HEK293 (cell line): Measurements from ENCODE around the gene KRT36.
A peak's percentile ranks its signal among the peaks of the same experiment; 100 is the strongest.

Experiments used
- CTCF ChIA-PET: fragments of 350-600 bp; formaldehyde crosslinking; extraction: SDS; loops from one replicate; lab custom pipeline; 2021; ENCODE audit warnings: antibody characterized with exemption; lab: Yijun Ruan, JAX
- POLR2A ChIA-PET: fragments of 300-600 bp; formaldehyde crosslinking; extraction: SDS; loops from one replicate; lab custom pipeline; 2020; ENCODE audit warnings: antibody characterized with exemption, inconsistent platforms; lab: Yijun Ruan, JAX
- H3K27ac ChIP-seq: fragments of 200-500 bp; sonication (Bioruptor generic); 2 replicates; pipeline ENCODE4 v1.5.1; 2014; ENCODE audit warnings: low read depth, low read length, control low read depth, inconsistent platforms; ENCODE audit errors: extremely low read depth
- H3K36me3 ChIP-seq, 2 experiments: fragments of 200-500 bp in 1 of 2; sonication (Bioruptor generic) in 1 of 2; 1 replicate in 1 of 2; 2 replicates in 1 of 2; pipeline ENCODE4 v1.5.1; 2014 to 2017; ENCODE audit warnings: inconsistent platforms in 2 of 2, low read length in 2 of 2; ENCODE audit not compliant: control insufficient read depth in 2 of 2, insufficient read depth in 1 of 2
- H3K4me1 ChIP-seq: fragments of 200-500 bp; sonication (Bioruptor generic); 2 replicates; pipeline ENCODE4 v1.5.1; 2014; ENCODE audit warnings: mild to moderate bottlenecking, low read length, inconsistent platforms; ENCODE audit not compliant: control insufficient read depth, insufficient read depth
- H3K4me3 ChIP-seq: 2 replicates; pipeline ENCODE4 v1.5.1; 2011; ENCODE audit warnings: low read depth, mild to moderate bottlenecking, control low read depth, low read length, moderate library complexity
- H3K9me3 ChIP-seq: fragments of 200-500 bp; sonication (Bioruptor generic); 2 replicates; pipeline ENCODE4 v1.5.1; 2014; ENCODE audit warnings: low read depth, low read length, inconsistent platforms; ENCODE audit not compliant: control insufficient read depth, insufficient read depth
- GLI4 ChIP-seq: fragments of 450-650 bp; formaldehyde crosslinking; IDR thresholded peaks from 2 replicates; pipeline ENCODE4 v1.5.1; 2016; ENCODE audit warnings: missing biosample characterization, missing genetic modification characterization
- GLIS1 ChIP-seq: fragments of 450-650 bp; formaldehyde crosslinking; IDR thresholded peaks from 2 replicates; pipeline ENCODE4 v1.5.1; 2016; ENCODE audit warnings: missing biosample characterization, missing genetic modification characterization
- HOXC10 ChIP-seq: sonication (generic); formaldehyde crosslinking; IDR thresholded peaks from 2 replicates; pipeline ENCODE4 v1.8.1; 2023; ENCODE audit warnings: mild to moderate bottlenecking, missing genetic modification reagents
- MYNN ChIP-seq: fragments of 450-650 bp; formaldehyde crosslinking; IDR thresholded peaks from 2 replicates; pipeline ENCODE4 v1.5.1; 2016; ENCODE audit warnings: missing biosample characterization, missing genetic modification characterization, borderline replicate concordance
- SETDB1 ChIP-seq: IDR thresholded peaks from one replicate; pipeline ENCODE4 v1.6.1; 2017; ENCODE audit warnings: mild to moderate bottlenecking, low read length, moderate library complexity, mixed read lengths; ENCODE audit not compliant: insufficient read length
- SP7 ChIP-seq: fragments of 450-650 bp; formaldehyde crosslinking; IDR thresholded peaks from 2 replicates; pipeline ENCODE4 v1.5.1; 2016; ENCODE audit warnings: missing biosample characterization, missing genetic modification characterization
- TRIM28 ChIP-seq: IDR thresholded peaks from 2 replicates; pipeline ENCODE4 v1.6.1; 2011; ENCODE audit warnings: low read length, control low read depth, borderline replicate concordance
- ZBTB20 ChIP-seq: fragments of 450-650 bp; formaldehyde crosslinking; IDR thresholded peaks from 2 replicates; pipeline ENCODE4 v1.5.1; 2016; ENCODE audit warnings: missing biosample characterization, missing genetic modification characterization
- ZBTB21 ChIP-seq: fragments of 450-650 bp; formaldehyde crosslinking; IDR thresholded peaks from 2 replicates; pipeline ENCODE4 v1.5.1; 2017; ENCODE audit warnings: missing biosample characterization, missing genetic modification characterization
- ZFP69B ChIP-seq: fragments of 450-650 bp; formaldehyde crosslinking; IDR thresholded peaks from 2 replicates; pipeline ENCODE4 v1.5.1; 2016; ENCODE audit warnings: missing biosample characterization, missing genetic modification characterization
- ZNF114 ChIP-seq: fragments of 450-650 bp; formaldehyde crosslinking; IDR thresholded peaks from 2 replicates; pipeline ENCODE4 v1.5.0; 2017; ENCODE audit warnings: missing biosample characterization, missing genetic modification characterization
- ZNF202 ChIP-seq: fragments of 450-650 bp; formaldehyde crosslinking; IDR thresholded peaks from 2 replicates; pipeline ENCODE4 v1.5.1; 2016; ENCODE audit warnings: missing biosample characterization, missing genetic modification characterization, borderline replicate concordance
- ZNF324 ChIP-seq: fragments of 450-650 bp; formaldehyde crosslinking; IDR thresholded peaks from 2 replicates; pipeline ENCODE4 v1.5.1; 2016; ENCODE audit warnings: missing biosample characterization, missing genetic modification characterization
- ZNF354C ChIP-seq: fragments of 450-650 bp; formaldehyde crosslinking; IDR thresholded peaks from 2 replicates; pipeline ENCODE4 v1.5.1; 2016; ENCODE audit warnings: missing biosample characterization, missing genetic modification characterization, low read depth, borderline replicate concordance
- ZNF416 ChIP-seq: fragments of 450-650 bp; formaldehyde crosslinking; IDR thresholded peaks from 2 replicates; pipeline ENCODE4 v1.5.1; 2016; ENCODE audit warnings: missing biosample characterization, missing genetic modification characterization
- ZNF560 ChIP-seq: fragments of 450-650 bp; formaldehyde crosslinking; IDR thresholded peaks from 2 replicates; pipeline ENCODE4 v1.5.1; 2017; ENCODE audit warnings: missing biosample characterization, missing genetic modification characterization, borderline replicate concordance
- ZNF596 ChIP-seq: fragments of 450-650 bp; IDR thresholded peaks from 2 replicates; pipeline ENCODE4 v1.5.0; 2018; ENCODE audit warnings: missing biosample characterization, mild to moderate bottlenecking, missing genetic modification characterization, moderate library complexity
- ZNF624 ChIP-seq: fragments of 450-650 bp; formaldehyde crosslinking; IDR thresholded peaks from 2 replicates; pipeline ENCODE4 v1.5.1; 2017; ENCODE audit warnings: missing biosample characterization, missing genetic modification characterization
- ZNF626 ChIP-seq: fragments of 450-650 bp; sonication (Bioruptor Pico); formaldehyde crosslinking; IDR thresholded peaks from 2 replicates; pipeline ENCODE4 v1.5.1; 2018; ENCODE audit warnings: missing biosample characterization, missing genetic modification characterization, inconsistent platforms
- ZNF658 ChIP-seq: fragments of 450-650 bp; formaldehyde crosslinking; IDR thresholded peaks from 2 replicates; pipeline ENCODE4; 2016; ENCODE audit warnings: missing biosample characterization, missing genetic modification characterization
- ZNF768 ChIP-seq: fragments of 450-650 bp; formaldehyde crosslinking; IDR thresholded peaks from 2 replicates; pipeline ENCODE4 v1.5.1; 2018; ENCODE audit warnings: missing biosample characterization, mild to moderate bottlenecking, missing genetic modification characterization
- ZNF791 ChIP-seq: fragments of 450-650 bp; formaldehyde crosslinking; IDR thresholded peaks from 2 replicates; pipeline ENCODE4 v1.5.1; 2016; ENCODE audit warnings: missing biosample characterization, missing genetic modification characterization
- ZNF792 ChIP-seq: fragments of 450-650 bp; formaldehyde crosslinking; IDR thresholded peaks from 2 replicates; pipeline ENCODE4 v1.5.1; 2016; ENCODE audit warnings: missing biosample characterization, missing genetic modification characterization
- ZNF843 ChIP-seq: fragments of 450-650 bp; formaldehyde crosslinking; IDR thresholded peaks from 2 replicates; pipeline ENCODE4 v1.5.1; 2016; ENCODE audit warnings: missing biosample characterization, missing genetic modification characterization
- TF ChIP-seq, protein P1 (sequence below): fragments of 450-650 bp; formaldehyde crosslinking; IDR thresholded peaks from 2 replicates; pipeline ENCODE4 v1.5.1; 2016; ENCODE audit warnings: missing biosample characterization, missing genetic modification characterization
- TF ChIP-seq, protein P2 (sequence below): fragments of 450-650 bp; formaldehyde crosslinking; IDR thresholded peaks from 2 replicates; pipeline ENCODE4 v1.5.1; 2017; ENCODE audit warnings: missing biosample characterization, missing genetic modification characterization
- TF ChIP-seq, protein P3 (sequence below): fragments of 450-650 bp; formaldehyde crosslinking; IDR thresholded peaks from 2 replicates; pipeline ENCODE4 v1.5.1; 2016; ENCODE audit warnings: missing biosample characterization, missing genetic modification characterization

Gene KRT36

DNA sequence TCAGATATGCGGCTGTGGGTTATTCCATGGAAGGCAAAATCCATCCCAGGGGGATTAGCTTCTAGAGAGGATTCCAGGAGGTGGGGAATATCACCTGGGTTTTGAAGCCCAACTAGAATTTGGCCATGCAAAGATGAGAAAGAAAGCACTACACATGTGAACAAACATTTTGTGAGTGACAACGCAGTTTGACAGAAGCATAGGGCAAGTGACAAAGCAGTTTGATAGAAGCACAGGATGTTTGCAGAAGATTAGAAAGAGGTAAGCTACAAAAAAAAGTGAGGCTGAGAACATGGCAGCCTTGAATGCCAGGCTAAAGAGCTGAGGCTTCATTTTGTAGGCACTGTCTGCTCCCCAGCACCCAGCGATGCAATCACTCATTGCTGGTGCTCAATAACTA lies 36.6 kb downstream of the KRT36 start:
- Histone ChIP-seq H3K9me3 (no peaks in the 10 kb centered on the region), H3K27ac (no peak overlapping the region), H3K4me1 (no peaks in the 10 kb centered on the region), H3K36me3 (no peaks in the 10 kb centered on the region), H3K4me3 (no peak overlapping the region)
- TF ChIP-seq, protein P1, sequence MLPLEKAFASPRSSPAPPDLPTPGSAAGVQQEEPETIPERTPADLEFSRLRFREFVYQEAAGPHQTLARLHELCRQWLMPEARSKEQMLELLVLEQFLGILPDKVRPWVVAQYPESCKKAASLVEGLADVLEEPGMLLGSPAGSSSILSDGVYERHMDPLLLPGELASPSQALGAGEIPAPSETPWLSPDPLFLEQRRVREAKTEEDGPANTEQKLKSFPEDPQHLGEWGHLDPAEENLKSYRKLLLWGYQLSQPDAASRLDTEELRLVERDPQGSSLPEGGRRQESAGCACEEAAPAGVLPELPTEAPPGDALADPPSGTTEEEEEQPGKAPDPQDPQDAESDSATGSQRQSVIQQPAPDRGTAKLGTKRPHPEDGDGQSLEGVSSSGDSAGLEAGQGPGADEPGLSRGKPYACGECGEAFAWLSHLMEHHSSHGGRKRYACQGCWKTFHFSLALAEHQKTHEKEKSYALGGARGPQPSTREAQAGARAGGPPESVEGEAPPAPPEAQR (tag by site-specific recombination), result no peak
- TF ChIP-seq ZNF202 (tag by site-specific recombination), result no peak
- no peak for TF ChIP-seq ZNF792 (tag by site-specific recombination)
- no peak for TF ChIP-seq ZNF114
- TF ChIP-seq GLI4 (tag by site-specific recombination), result no peak
- TF ChIP-seq ZNF416 (tag by site-specific recombination), result no peak
- no peak for TF ChIP-seq ZNF843 (tag by site-specific recombination)
- no peak for TF ChIP-seq ZNF354C (tag by site-specific recombination)
- no peak for TF ChIP-seq TRIM28
- TF ChIP-seq ZFP69B (tag by site-specific recombination), result no peak
- no peak for TF ChIP-seq ZNF624 (tag by site-specific recombination)
- TF ChIP-seq, protein P2, sequence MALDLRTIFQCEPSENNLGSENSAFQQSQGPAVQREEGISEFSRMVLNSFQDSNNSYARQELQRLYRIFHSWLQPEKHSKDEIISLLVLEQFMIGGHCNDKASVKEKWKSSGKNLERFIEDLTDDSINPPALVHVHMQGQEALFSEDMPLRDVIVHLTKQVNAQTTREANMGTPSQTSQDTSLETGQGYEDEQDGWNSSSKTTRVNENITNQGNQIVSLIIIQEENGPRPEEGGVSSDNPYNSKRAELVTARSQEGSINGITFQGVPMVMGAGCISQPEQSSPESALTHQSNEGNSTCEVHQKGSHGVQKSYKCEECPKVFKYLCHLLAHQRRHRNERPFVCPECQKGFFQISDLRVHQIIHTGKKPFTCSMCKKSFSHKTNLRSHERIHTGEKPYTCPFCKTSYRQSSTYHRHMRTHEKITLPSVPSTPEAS (tag by site-specific recombination), result no peak
- no peak for TF ChIP-seq GLIS1
- no peak for TF ChIP-seq ZNF658 (tag by site-specific recombination)
- no peak for TF ChIP-seq MYNN (tag by site-specific recombination)
- no peak for TF ChIP-seq ZNF596
- TF ChIP-seq ZBTB20 (tag by site-specific recombination), result no peak
- TF ChIP-seq ZNF768 (tag by site-specific recombination), result no peak
- ChIA-PET CTCF (interaction anchor here (0.9 to 2.2 kb wide), 2 partner anchors 97 to 210 kb away, joined by 3 to 7 read pairs; no protein-coding TSS in a partner anchor), POLR2A (no interaction called here)

DNA sequence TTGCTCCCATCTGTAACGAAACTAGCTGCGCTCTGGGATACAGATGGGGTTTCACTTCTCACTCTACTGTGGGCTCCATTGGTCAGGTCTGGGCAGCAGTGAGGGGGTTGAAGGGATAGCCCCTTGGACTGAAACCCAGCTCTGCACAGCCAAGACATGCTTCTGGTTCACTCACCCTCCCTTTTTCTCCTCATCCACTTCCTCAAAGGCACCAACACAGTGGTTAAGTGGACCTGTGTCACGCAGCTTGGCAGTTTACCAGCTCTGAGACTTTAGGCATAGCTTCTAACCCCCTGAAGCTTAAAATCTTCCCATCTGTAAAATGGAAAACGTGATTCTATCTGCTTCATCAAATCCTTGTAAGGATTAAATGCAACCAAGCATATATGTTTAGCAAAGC lies 37.4 kb downstream of the KRT36 start:
- H3K9me3 ChIP-seq, result no peaks in the 10 kb centered on the region
- TF ChIP-seq HOXC10 (CRISPR knock-in tag) (no peak), ZNF626 (no peak), ZNF791 (tag by site-specific recombination) (no peak), ZBTB21 (no peak)
- ChIA-PET CTCF (interaction anchor here (1.2 to 2.2 kb wide), 2 partner anchors 48 to 211 kb away, joined by 3 to 7 read pairs; no protein-coding TSS in a partner anchor), POLR2A (no interaction called here)
- no peak overlapping the region for H3K27ac ChIP-seq
- H3K4me3 ChIP-seq, result no peak overlapping the region
- H3K4me1 ChIP-seq, result no peaks in the 10 kb centered on the region
- no peaks in the 10 kb centered on the region for H3K36me3 ChIP-seq

DNA sequence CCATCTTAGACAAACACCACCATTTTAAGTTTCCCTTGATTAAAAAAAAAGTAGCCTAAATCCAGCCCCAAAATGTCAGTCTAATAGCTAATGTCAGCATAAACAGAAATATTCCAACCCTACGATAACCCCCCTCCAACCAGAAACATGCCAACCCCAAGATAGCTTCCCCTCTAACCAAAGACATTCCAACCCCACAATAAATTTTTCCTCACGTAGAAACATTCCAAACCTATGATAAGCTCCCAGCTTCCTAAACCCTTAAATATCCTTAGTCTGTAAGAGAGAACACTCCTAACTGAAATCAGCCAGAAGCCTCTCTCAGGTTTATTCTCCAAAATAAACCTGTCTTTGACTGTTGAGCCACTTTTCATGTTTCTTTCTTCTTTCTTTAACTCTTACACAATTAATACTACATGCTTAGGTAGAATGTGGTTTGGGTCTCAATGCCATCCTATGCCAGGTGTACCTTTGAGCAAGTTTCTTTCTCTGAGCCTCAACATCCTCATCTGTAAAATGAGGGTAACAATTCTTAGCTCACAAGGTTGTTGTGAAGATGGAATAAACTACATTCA lies 38.5 kb downstream of the KRT36 start:
- no peak overlapping the region for H3K4me3 ChIP-seq
- H3K36me3 ChIP-seq, result no peaks in the 10 kb centered on the region
- no peak for TF ChIP-seq ZNF324 (tag by site-specific recombination)
- TF ChIP-seq, protein P3, sequence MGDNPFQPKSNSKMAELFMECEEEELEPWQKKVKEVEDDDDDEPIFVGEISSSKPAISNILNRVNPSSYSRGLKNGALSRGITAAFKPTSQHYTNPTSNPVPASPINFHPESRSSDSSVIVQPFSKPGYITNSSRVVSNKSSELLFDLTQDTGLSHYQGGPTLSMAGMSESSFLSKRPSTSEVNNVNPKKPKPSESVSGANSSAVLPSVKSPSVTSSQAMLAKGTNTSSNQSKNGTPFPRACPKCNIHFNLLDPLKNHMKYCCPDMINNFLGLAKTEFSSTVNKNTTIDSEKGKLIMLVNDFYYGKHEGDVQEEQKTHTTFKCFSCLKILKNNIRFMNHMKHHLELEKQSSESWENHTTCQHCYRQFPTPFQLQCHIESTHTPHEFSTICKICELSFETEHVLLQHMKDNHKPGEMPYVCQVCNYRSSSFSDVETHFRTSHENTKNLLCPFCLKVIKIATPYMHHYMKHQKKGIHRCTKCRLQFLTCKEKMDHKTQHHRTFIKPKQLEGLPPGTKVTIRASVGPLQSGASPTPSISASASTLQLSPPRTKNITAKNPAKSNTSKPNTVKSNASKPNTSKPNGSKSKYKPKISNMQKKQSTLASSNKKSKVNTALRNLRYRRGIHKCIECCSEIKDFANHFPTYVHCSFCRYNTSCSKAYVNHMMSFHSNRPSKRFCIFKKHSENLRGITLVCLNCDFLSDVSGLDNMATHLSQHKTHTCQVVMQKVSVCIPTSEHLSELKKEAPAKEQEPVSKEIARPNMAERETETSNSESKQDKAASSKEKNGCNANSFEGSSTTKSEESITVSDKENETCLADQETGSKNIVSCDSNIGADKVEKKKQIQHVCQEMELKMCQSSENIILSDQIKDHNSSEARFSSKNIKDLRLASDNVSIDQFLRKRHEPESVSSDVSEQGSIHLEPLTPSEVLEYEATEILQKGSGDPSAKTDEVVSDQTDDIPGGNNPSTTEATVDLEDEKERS (tag by site-specific recombination), result 0 out of 2 replicates have a peak, but pooled peaks have one; percentile 19
- TF ChIP-seq SETDB1, result peak; percentile 81
- TF ChIP-seq ZNF560, result no peak
- TF ChIP-seq SP7 (tag by site-specific recombination), result no peak
- 0 out of 2 replicates have a peak, but pooled peaks have one; percentile 26 for TF ChIP-seq TRIM28
- CTCF ChIA-PET, result interaction anchor here (0.6 to 2.2 kb wide), 4 partner anchors 47 to 215 kb away, joined by 3 to 7 read pairs (median 4); no protein-coding TSS in a partner anchor
- POLR2A ChIA-PET, result no interaction called here
- H3K9me3 ChIP-seq, result no peaks in the 10 kb centered on the region
- no peak overlapping the region for H3K27ac ChIP-seq
- H3K4me1 ChIP-seq, result no peaks in the 10 kb centered on the region
